B cell (primary cell): Measurements from ENCODE around the gene STARD10. TPM values are rescaled to one million over a fixed set of nuclear protein-coding genes. Genes with fewer than 3 reads are reported as not detected.

ENCODE experiments used
- ATAC-seq: fragments of 200-7000 bp; cut with Tn5 transposase; one replicate; pipeline ENCODE4 v1.10.0; 2021; ENCODE audit warnings: low read depth, mild to moderate bottlenecking, moderate number of reproducible peaks, moderate library complexity
- CTCF ChIA-PET: fragments of 350-600 bp; sonication (Branson Sonifier 250); formaldehyde crosslinking; loops from one replicate; lab custom pipeline; 2021; ENCODE audit warnings: antibody characterized with exemption, inconsistent platforms; lab: Charles Lee
- POLR2A ChIA-PET: fragments of 350-600 bp; sonication (Branson Sonifier 250); formaldehyde crosslinking; loops from one replicate; lab custom pipeline; 2021; ENCODE audit warnings: antibody characterized with exemption; lab: Charles Lee
- DNase-seq: peaks from one replicate; pipeline ENCODE4 v3.0.0; 2013
- H2AFZ ChIP-seq: 2 replicates; pipeline ENCODE4 v1.6.1; 2012; ENCODE audit warnings: mild to moderate bottlenecking, low read depth, low read length; ENCODE audit not compliant: insufficient read depth, poor library complexity, severe bottlenecking
- H3K27ac ChIP-seq, 2 donors: 1 replicate in 1 of 2; 2 replicates in 1 of 2; pipeline ENCODE4 v1.5.1; 2012 to 2013; ENCODE audit warnings: low read length in 2 of 2, mild to moderate bottlenecking in 2 of 2, moderate library complexity in 1 of 2
- H3K27me3 ChIP-seq, 4 experiments: fragments of 200-600 bp in 1 of 4; sonication (generic) in 1 of 4; replicated peaks in 1 of 4; 1 replicate in 2 of 4; 2 replicates in 2 of 4; pipeline versions ENCODE4 v1.6.1 to v1.7.0; 2013 to 2016; ENCODE audit warnings: low read length in 3 of 4, mild to moderate bottlenecking in 2 of 4, mixed read lengths in 1 of 4, moderate library complexity in 1 of 4; ENCODE audit not compliant: insufficient read depth in 4 of 4, control insufficient read depth in 3 of 4; ENCODE audit errors: control extremely low read depth in 1 of 4
- H3K36me3 ChIP-seq, 2 experiments: replicated peaks in 1 of 2; 1 replicate in 1 of 2; 2 replicates in 1 of 2; pipeline versions ENCODE4 v1.6.1 to v1.7.1; 2013; ENCODE audit warnings: low read length in 1 of 2; ENCODE audit not compliant: insufficient read depth in 2 of 2, control insufficient read depth in 1 of 2; ENCODE audit errors: control extremely low read depth in 1 of 2, extremely low read depth in 1 of 2
- H3K4me1 ChIP-seq, 2 donors: fragments of 200-600 bp in 1 of 2; sonication (generic) in 1 of 2; 1 replicate in 1 of 2; 2 replicates in 1 of 2; pipeline versions ENCODE4 v1.5.1 to v1.6.1; 2013 to 2017; ENCODE audit warnings: low read length in 2 of 2; ENCODE audit not compliant: control insufficient read depth in 2 of 2, insufficient read depth in 2 of 2
- H3K4me2 ChIP-seq: replicated peaks from 2 replicates; pipeline ENCODE3; 2012; ENCODE audit warnings: mild to moderate bottlenecking, low read depth, low read length; ENCODE audit not compliant: poor library complexity, severe bottlenecking
- H3K4me3 ChIP-seq, 5 experiments: fragments of 200-600 bp in 1 of 5; sonication (generic) in 1 of 5; 1 replicate in 3 of 5; 2 replicates in 2 of 5; pipeline versions ENCODE4 v1.5.1 to v1.7.0; 2011 to 2016; ENCODE audit warnings: low read length in 4 of 5, mild to moderate bottlenecking in 4 of 5, low read depth in 2 of 5, control low read depth in 1 of 5, moderate library complexity in 1 of 5; ENCODE audit not compliant: insufficient read depth in 1 of 5; ENCODE audit errors: control extremely low read depth in 1 of 5, extremely low read depth in 1 of 5
- H3K79me2 ChIP-seq: fragments of 200-600 bp; sonication (generic); one replicate; pipeline ENCODE4 v1.6.0; 2016; ENCODE audit warnings: low read length; ENCODE audit not compliant: control insufficient read depth, insufficient read depth
- H3K9ac ChIP-seq: fragments of 200-600 bp; sonication (generic); 2 replicates; pipeline ENCODE4 v1.6.1; 2017; ENCODE audit warnings: mild to moderate bottlenecking, low read length, moderate library complexity
- H3K9me3 ChIP-seq, 3 donors: one replicate each; pipeline versions ENCODE4 v1.6.1 to v1.7.1; 2013; ENCODE audit warnings: low read length in 2 of 3; ENCODE audit not compliant: control insufficient read depth in 2 of 3, insufficient read depth in 1 of 3; ENCODE audit errors: control extremely low read depth in 1 of 3
- H4K20me1 ChIP-seq: 2 replicates; pipeline ENCODE4 v1.6.0; 2012; ENCODE audit warnings: mild to moderate bottlenecking, low read length; ENCODE audit not compliant: insufficient read depth, control insufficient read depth, poor library complexity, severe bottlenecking
- H3K27ac Mint-ChIP-seq: one replicate; pipeline ENCODE4 v1.8.0; 2021; ENCODE audit warnings: mixed read lengths
- H3K27me3 Mint-ChIP-seq: one replicate; pipeline ENCODE4 v1.8.0; 2021; ENCODE audit warnings: mixed read lengths
- H3K4me1 Mint-ChIP-seq: one replicate; pipeline ENCODE4 v1.8.0; 2021; ENCODE audit warnings: mixed read lengths
- H3K4me3 Mint-ChIP-seq: one replicate; pipeline ENCODE4 v1.8.0; 2021; ENCODE audit warnings: mixed read lengths
- H3K9me3 Mint-ChIP-seq: one replicate; pipeline ENCODE4 v1.8.0; 2022; ENCODE audit warnings: mixed read lengths; ENCODE audit not compliant: insufficient read depth
- CTCF ChIP-seq: fragments of 200-600 bp; IDR thresholded peaks from one replicate; pipeline ENCODE4 v1.8.0; 2022; ENCODE audit warnings: antibody characterized with exemption, mild to moderate bottlenecking
- EZH2 ChIP-seq: IDR thresholded peaks from 2 replicates; pipeline ENCODE4 v1.6.1; 2012; ENCODE audit warnings: borderline replicate concordance, low read depth, mild to moderate bottlenecking, moderate library complexity, low read length; ENCODE audit not compliant: insufficient read depth, poor library complexity, severe bottlenecking
- WGBS: methylation state at CpG from one replicate; pipeline ENCODE4 v1.1.5; 2013; ENCODE audit warnings: missing lambda C conversion rate; ENCODE audit not compliant: insufficient coverage; 5-methylcytosine and 5-hydroxymethylcytosine counted together
- intact Hi-C: fragments of 100-400 bp; cut with micrococcal nuclease; formaldehyde crosslinking; loops from one replicate; pipeline ENCODE4 v1.10.0; 2022
- polyA plus RNA-seq: library from polyadenylated mRNA; depleted of rRNA; stranded (reverse); fragments of >200 nt; gene quantifications from 2 replicates; pipeline ENCODE4 v1.2.3, GENCODE V29; 2012
- total RNA-seq, 2 donors: library from RNA; stranded (reverse); fragments of 120-200 nt in 1 of 2; gene quantifications; 1 replicate in 1 of 2; 2 replicates in 1 of 2; pipeline versions ENCODE4 v1.2.3 to v1.2.4, GENCODE V29; 2013 to 2022

STARD10 gene
- total and polyA plus RNA-seq, 2 donors (not counting 1 experiment from before 2014, with no cell fraction given): 37.5 to 39.2 TPM

- no peak for DNase-seq
- no peaks in the 10 kb centered on the region for H3K27me3 Mint-ChIP-seq
- no peak for ATAC-seq
- ChIA-PET CTCF (interaction anchor here (1.6 to 2.1 kb wide), 2 partner anchors 24 to 38 kb away, joined by 7 read pairs; no protein-coding TSS in a partner anchor), POLR2A (no interaction called here)
- no peaks in the 10 kb centered on the region for H4K20me1 ChIP-seq
- H3K27me3 ChIP-seq: no peaks in the 10 kb centered on the region
- no peak overlapping the region for H3K9ac ChIP-seq
- 82% methylated on average over 4 of the region's 4 CpGs for WGBS
- H3K79me2 ChIP-seq: no peaks in the 10 kb centered on the region
- no peak overlapping the region for H3K4me3 ChIP-seq
- intact Hi-C loops: no loop called here
- H3K4me1 ChIP-seq: peaks cover 19 to 20% of the 10 kb centered on the region in 2 donors
- H3K9me3 ChIP-seq: no peaks in the 10 kb centered on the region
- peaks cover 25% of the 10 kb centered on the region for H3K4me1 Mint-ChIP-seq
- no peak overlapping the region for H3K4me3 Mint-ChIP-seq
- no peak overlapping the region for H3K27ac Mint-ChIP-seq
- TF ChIP-seq EZH2 (no peak), CTCF (no peak)
- no peak overlapping the region for H2AFZ ChIP-seq
- no peaks in the 10 kb centered on the region for H3K36me3 ChIP-seq
- H3K27ac ChIP-seq: no peak overlapping the region
- H3K9me3 Mint-ChIP-seq: no peaks in the 10 kb centered on the region
- no peak overlapping the region for H3K4me2 ChIP-seq
These were observed 30.0 kb downstream of the STARD10 start for GRCh38 chr11:72763823-72764222.

GRCh38 chr11:72762641-72763304 is 31.1 kb downstream of the STARD10 start:
- H3K4me3 ChIP-seq: no peak overlapping the region
- ChIA-PET POLR2A (interaction anchor here (1.6 kb wide), 1 partner anchor 20 kb away, joined by 3 read pairs; no protein-coding TSS in a partner anchor), CTCF (interaction anchor here (1.4 to 2.1 kb wide), 3 partner anchors 23 to 37 kb away, joined by 3 to 7 read pairs (median 7); no protein-coding TSS in a partner anchor)
- no peaks in the 10 kb centered on the region for H3K79me2 ChIP-seq
- peaks cover 19 to 20% of the 10 kb centered on the region in 2 donors for H3K4me1 ChIP-seq
- H3K36me3 ChIP-seq: no peaks in the 10 kb centered on the region
- Mint-ChIP-seq H3K9me3 (no peaks in the 10 kb centered on the region), H3K4me3 (peak overlapping the region; percentile 49), H3K4me1 (peaks cover 26% of the 10 kb centered on the region), H3K27ac (peak overlapping the region; percentile 53), H3K27me3 (no peaks in the 10 kb centered on the region)
- no peaks in the 10 kb centered on the region for H4K20me1 ChIP-seq
- H3K4me2 ChIP-seq: peak overlapping the region; percentile 32
- H3K9ac ChIP-seq: no peak overlapping the region
- intact Hi-C loops: no loop called here
- H3K27ac ChIP-seq: no peak overlapping the region
- no peak overlapping the region for H2AFZ ChIP-seq
- DNase-seq: peak; percentile 55
- 63% methylated on average over 4 of the region's 5 CpGs for WGBS
- no peak for TF ChIP-seq EZH2
- TF ChIP-seq CTCF: no peak
- H3K9me3 ChIP-seq: no peaks in the 10 kb centered on the region
- no peaks in the 10 kb centered on the region for H3K27me3 ChIP-seq
- peak; percentile 62 for ATAC-seq
